Esophagus muscularis mucosa (tissue), 4 donors: ENCODE measurements around the gene SETDB2. TPM values are rescaled to one million over a fixed set of nuclear protein-coding genes. Genes with fewer than 3 reads are reported as not detected.
A peak's percentile ranks its signal among the peaks of the same experiment; 100 is the strongest.

Experiments
- DNase-seq: peaks from one replicate; pipeline ENCODE4 v3.0.0-alpha.2; 2017; ENCODE audit errors: extremely low spot score
- H3K27ac ChIP-seq, 4 donors: fragments of 200-600 bp; sonication (generic); replicated peaks in 1 of 4; 1 replicate in 3 of 4; 2 replicates in 1 of 4; pipeline ENCODE4 v1.5.1; 2016 to 2019; ENCODE audit warnings: mild to moderate bottlenecking in 1 of 4
- H3K27me3 ChIP-seq, 4 donors: fragments of 200-600 bp; sonication (generic); one replicate each; pipeline versions ENCODE4 v1.5.1 to v1.6.0; 2016 to 2019
- H3K36me3 ChIP-seq, 4 donors: fragments of 200-600 bp; sonication (generic); one replicate each; pipeline ENCODE4 v1.5.1; 2016 to 2019
- H3K4me1 ChIP-seq, 4 donors: fragments of 200-600 bp; sonication (generic); one replicate each; pipeline ENCODE4 v1.5.1; 2016 to 2019
- H3K4me3 ChIP-seq, 4 donors: fragments of 200-600 bp; sonication (generic); 1 replicate in 2 of 4; 2 replicates in 2 of 4; pipeline ENCODE4 v1.5.1; 2016 to 2019; ENCODE audit warnings: mild to moderate bottlenecking in 4 of 4, moderate library complexity in 1 of 4
- H3K9me3 ChIP-seq, 4 donors: fragments of 200-600 bp; sonication (generic); 1 replicate in 3 of 4; 2 replicates in 1 of 4; pipeline ENCODE4 v1.5.1; 2016 to 2019
- EP300 ChIP-seq: sonication (generic); formaldehyde crosslinking; IDR thresholded peaks from one replicate; pipeline ENCODE4 v1.6.1; 2017; ENCODE audit warnings: antibody characterized with exemption
- POLR2A ChIP-seq: fragments of 450-650 bp; IDR thresholded peaks from one replicate; pipeline ENCODE4 v1.6.1; 2017; ENCODE audit warnings: antibody characterized with exemption, moderate library complexity, mild to moderate bottlenecking, low read depth
- POLR2AphosphoS5 ChIP-seq, 2 donors: sonication (generic); formaldehyde crosslinking; IDR thresholded peaks; one replicate each; pipeline ENCODE4 v1.6.1; 2017; ENCODE audit warnings: antibody characterized with exemption in 2 of 2
- WGBS: methylation state at CpG from one replicate; pipeline ENCODE4 v1.1.5; 2018; 5-methylcytosine and 5-hydroxymethylcytosine counted together
- intact Hi-C: fragments of 100-400 bp; cut with DNase I; formaldehyde crosslinking; loops from one replicate; pipeline ENCODE4 v1.15.1; 2023
- total RNA-seq, 4 donors: library from RNA; depleted of rRNA; stranded (reverse); fragments of >200 nt; gene quantifications; one replicate each; pipeline versions ENCODE4 v1.1.0 to v1.2.1, GENCODE V29; 2016
- TF ChIP-seq, protein P1 (sequence below), 3 experiments: fragments of 200-600 bp in 2 of 3; fragments of 450-650 bp in 1 of 3; sonication (generic) in 2 of 3; IDR thresholded peaks; one replicate each; pipeline ENCODE4 v1.5.1; 2017 to 2019; ENCODE audit warnings: antibody characterized with exemption in 3 of 3, mild to moderate bottlenecking in 2 of 3, moderate library complexity in 1 of 3

Gene SETDB2, protein sequence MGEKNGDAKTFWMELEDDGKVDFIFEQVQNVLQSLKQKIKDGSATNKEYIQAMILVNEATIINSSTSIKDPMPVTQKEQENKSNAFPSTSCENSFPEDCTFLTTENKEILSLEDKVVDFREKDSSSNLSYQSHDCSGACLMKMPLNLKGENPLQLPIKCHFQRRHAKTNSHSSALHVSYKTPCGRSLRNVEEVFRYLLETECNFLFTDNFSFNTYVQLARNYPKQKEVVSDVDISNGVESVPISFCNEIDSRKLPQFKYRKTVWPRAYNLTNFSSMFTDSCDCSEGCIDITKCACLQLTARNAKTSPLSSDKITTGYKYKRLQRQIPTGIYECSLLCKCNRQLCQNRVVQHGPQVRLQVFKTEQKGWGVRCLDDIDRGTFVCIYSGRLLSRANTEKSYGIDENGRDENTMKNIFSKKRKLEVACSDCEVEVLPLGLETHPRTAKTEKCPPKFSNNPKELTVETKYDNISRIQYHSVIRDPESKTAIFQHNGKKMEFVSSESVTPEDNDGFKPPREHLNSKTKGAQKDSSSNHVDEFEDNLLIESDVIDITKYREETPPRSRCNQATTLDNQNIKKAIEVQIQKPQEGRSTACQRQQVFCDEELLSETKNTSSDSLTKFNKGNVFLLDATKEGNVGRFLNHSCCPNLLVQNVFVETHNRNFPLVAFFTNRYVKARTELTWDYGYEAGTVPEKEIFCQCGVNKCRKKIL
- 10 to 100 TPM in 1 of 4 donors, 1 to 10 TPM in 3; 8.4 to 13.3 (median 9.3) TPM for total RNA-seq

DNA sequence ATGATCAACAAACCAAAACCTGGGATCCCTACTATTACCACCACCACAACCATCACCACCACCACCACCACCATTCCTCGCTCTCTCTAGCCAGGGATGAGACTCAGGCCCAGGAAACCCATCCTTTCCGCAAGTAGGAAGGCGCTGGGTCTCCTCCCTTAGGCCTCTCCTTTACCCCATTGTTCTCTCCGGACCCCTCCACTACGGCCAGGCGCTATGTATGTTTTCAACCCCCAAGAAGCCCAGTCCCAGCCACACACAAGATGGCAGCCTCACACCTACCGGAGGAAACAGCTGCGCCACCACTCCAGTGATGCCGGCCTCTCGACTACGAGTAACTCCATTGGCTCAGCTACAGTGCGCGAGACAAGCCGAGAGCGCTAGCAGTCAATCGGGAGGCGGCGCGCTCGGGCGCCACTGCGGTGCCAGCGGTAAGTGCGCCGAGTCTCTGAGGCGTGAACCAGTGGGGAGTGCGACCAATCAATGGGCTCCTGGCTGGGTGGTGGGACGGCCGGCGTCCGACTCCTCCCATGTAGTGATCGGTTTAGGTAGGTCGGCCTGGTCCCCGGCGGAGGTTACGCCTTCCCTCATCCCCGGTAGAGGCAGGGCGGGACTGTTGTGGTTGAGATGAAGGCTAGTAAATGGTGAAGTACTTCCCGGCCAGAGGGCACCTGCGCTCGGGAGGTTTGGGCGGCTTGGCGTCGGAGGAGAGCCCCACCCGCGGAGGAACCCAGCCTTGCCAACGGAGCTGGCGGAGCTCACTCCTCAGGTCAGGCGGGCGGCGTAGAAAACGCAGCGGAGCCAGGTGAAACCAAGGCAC, at the start of gene SETDB2, which contains the start of gene CAB39L:
Gene SETDB2 (plus strand): TSS at position 571 of the 820 bp plus-strand sequence. CDS start 7,620 bp downstream, outside the sequence.
Gene CAB39L (minus strand): TSS at position 361 of the 820 bp plus-strand sequence. CDS start 61,154 bp downstream, outside the sequence.
- H3K4me3 ChIP-seq, result peak within 1 kb of the TSS; percentile 79 to 91 (median 80)
- DNase-seq, result peak; percentile 100
- intact Hi-C loops, result loop anchor here (10.0 kb wide), 1 partner anchor 161 kb away; no protein-coding TSS in a partner anchor
- H3K4me1 ChIP-seq, result peaks cover 19 to 50% (median 46%) of the 10 kb centered on the region in 4 donors
- 3% methylated on average over 7 of the region's 53 CpGs for WGBS
- no peaks in the 10 kb centered on the region for H3K9me3 ChIP-seq
- H3K27ac ChIP-seq, result peak within 1 kb of the TSS; percentile 93 to 99 (median 96)
- H3K36me3 ChIP-seq, result no peaks in the 10 kb centered on the region
- no peaks in the 10 kb centered on the region for H3K27me3 ChIP-seq
- no peak for TF ChIP-seq EP300
- TF ChIP-seq POLR2AphosphoS5 (IDR thresholded peaks at IDR 0.05), result peak; percentile 95 to 96
- TF ChIP-seq, protein P1, sequence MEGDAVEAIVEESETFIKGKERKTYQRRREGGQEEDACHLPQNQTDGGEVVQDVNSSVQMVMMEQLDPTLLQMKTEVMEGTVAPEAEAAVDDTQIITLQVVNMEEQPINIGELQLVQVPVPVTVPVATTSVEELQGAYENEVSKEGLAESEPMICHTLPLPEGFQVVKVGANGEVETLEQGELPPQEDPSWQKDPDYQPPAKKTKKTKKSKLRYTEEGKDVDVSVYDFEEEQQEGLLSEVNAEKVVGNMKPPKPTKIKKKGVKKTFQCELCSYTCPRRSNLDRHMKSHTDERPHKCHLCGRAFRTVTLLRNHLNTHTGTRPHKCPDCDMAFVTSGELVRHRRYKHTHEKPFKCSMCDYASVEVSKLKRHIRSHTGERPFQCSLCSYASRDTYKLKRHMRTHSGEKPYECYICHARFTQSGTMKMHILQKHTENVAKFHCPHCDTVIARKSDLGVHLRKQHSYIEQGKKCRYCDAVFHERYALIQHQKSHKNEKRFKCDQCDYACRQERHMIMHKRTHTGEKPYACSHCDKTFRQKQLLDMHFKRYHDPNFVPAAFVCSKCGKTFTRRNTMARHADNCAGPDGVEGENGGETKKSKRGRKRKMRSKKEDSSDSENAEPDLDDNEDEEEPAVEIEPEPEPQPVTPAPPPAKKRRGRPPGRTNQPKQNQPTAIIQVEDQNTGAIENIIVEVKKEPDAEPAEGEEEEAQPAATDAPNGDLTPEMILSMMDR (IDR thresholded peaks at IDR 0.05), result peak; percentile 30 to 50 (median 41)
- TF ChIP-seq POLR2A, result peak; percentile 25

DNA sequence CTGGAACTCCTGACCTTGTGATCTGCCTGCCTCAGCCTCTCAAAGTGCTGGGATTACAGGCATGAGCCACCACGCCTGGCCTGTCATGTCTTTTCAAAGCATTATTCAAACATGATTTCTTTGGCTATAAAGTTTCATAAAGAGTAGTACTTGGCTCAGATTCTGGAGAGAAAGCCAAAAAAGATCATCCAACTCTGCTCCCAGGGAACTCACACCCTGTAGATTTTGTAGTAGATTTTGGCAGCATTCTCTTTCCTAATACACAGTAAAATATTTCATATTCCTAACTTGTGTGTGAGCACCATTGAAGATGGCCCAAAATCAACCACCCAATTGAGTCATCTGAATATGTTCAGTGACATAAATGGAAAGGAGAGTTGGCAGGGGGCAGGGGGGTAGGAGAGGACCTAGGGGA, 48.6 kb upstream of the SETDB2 start:
- H3K27ac ChIP-seq, result peak overlapping the region; percentile 81 to 89 (median 82)
- no peak for DNase-seq
- peak; percentile 47 to 55 for TF ChIP-seq POLR2AphosphoS5 (IDR thresholded peaks at IDR 0.05)
- no peak for TF ChIP-seq EP300
- no peak for TF ChIP-seq POLR2A
- TF ChIP-seq, protein P1 (IDR thresholded peaks at IDR 0.05), result no peak
- WGBS, result 40% methylated on average over 1 of the region's 1 CpG
- H3K4me3 ChIP-seq, result peak overlapping the region in 2 of 4 donors; percentile 4 to 25
- no peaks in the 10 kb centered on the region for H3K9me3 ChIP-seq
- no peaks in the 10 kb centered on the region for H3K27me3 ChIP-seq
- no peaks in the 10 kb centered on the region for H3K36me3 ChIP-seq
- H3K4me1 ChIP-seq, result peaks cover 0 to 38% (median 22%) of the 10 kb centered on the region in 4 donors
- intact Hi-C loops, result loop anchor here (5.0 kb wide), 2 partner anchors 38 to 42 kb away; no protein-coding TSS in a partner anchor

DNA sequence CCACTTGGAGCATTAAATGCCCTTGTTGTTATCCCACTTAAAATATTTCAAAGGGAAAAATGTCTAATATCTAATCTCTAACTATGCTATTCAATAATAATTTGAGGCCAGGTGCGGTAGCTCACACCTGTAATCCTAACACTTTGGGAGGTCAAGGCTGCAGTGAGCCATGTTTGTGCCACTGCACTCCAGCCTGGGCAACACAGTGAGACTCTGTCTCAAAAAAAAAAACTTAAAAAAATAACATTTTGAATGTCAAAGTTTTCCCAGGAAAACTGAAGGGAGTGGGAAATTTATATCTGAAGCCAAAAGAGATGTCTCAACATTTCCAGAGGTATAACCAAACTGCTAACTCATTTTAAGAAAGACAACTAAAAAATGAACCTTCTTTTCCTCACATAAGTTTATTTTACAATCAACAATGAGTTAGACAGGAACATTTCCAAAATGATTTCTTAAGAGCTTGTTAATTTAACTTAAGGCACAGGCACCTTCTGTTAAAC, 48.1 kb upstream of the SETDB2 start:
- intact Hi-C loops, result loop anchor here (5.0 kb wide), 2 partner anchors 39 to 41 kb away; no protein-coding TSS in a partner anchor
- TF ChIP-seq POLR2A (no peak), POLR2AphosphoS5 (IDR thresholded peaks at IDR 0.05) (no peak), EP300 (no peak)
- TF ChIP-seq, protein P1 (IDR thresholded peaks at IDR 0.05), result no peak
- H3K4me1 ChIP-seq, result peaks cover 0 to 38% (median 22%) of the 10 kb centered on the region in 4 donors
- H3K4me3 ChIP-seq, result peak overlapping the region in 2 of 4 donors; percentile 4 to 64
- H3K27ac ChIP-seq, result peak overlapping the region; percentile 81 to 89 (median 82)
- H3K27me3 ChIP-seq, result no peaks in the 10 kb centered on the region
- no peak for DNase-seq
- H3K36me3 ChIP-seq, result no peaks in the 10 kb centered on the region
- H3K9me3 ChIP-seq, result no peaks in the 10 kb centered on the region
- 83% methylated on average over 1 of the region's 1 CpG for WGBS
